HL-60 (cell line): Measurements from ENCODE around the gene SLK.

Source experiments
- DNase-seq, 2 experiments: peaks; one replicate each; pipeline ENCODE4 v3.0.0-alpha.2; 2010 to 2020; ENCODE audit warnings: low read depth in 1 of 2, low spot score in 1 of 2
- H3K27ac ChIP-seq: fragments of 250-450 bp; sonication (Bioruptor Pico); replicated peaks from 2 replicates; pipeline ENCODE4 v1.5.1; 2020; ENCODE audit warnings: mild to moderate bottlenecking, moderate library complexity
- H3K27me3 ChIP-seq: fragments of 250-450 bp; sonication (Bioruptor Pico); 2 replicates; pipeline ENCODE4 v1.5.1; 2021; ENCODE audit warnings: mild to moderate bottlenecking, moderate library complexity; ENCODE audit not compliant: insufficient read depth, poor library complexity, severe bottlenecking
- H3K4me3 ChIP-seq: replicated peaks from 2 replicates; pipeline ENCODE4 v1.5.1; 2011; ENCODE audit warnings: mild to moderate bottlenecking, control low read depth, low read length; ENCODE audit not compliant: insufficient read depth
- GABPA ChIP-seq: IDR thresholded peaks from 2 replicates; pipeline ENCODE4 v1.6.1; 2012; ENCODE audit warnings: low read depth
- POLR2AphosphoS5 ChIP-seq: IDR thresholded peaks from 2 replicates; pipeline ENCODE4 v1.6.1; 2012; ENCODE audit warnings: low read depth
- SPI1 ChIP-seq: IDR thresholded peaks from 2 replicates; pipeline ENCODE4 v1.6.1; 2012; ENCODE audit warnings: low read depth, mild to moderate bottlenecking, borderline replicate concordance
- TF ChIP-seq, protein P1 (sequence below): IDR thresholded peaks from one replicate; pipeline ENCODE4 v1.5.1; 2011; ENCODE audit warnings: low read length, control low read depth, inconsistent platforms; ENCODE audit not compliant: insufficient read depth
- TF ChIP-seq, protein P2 (sequence below): IDR thresholded peaks from 2 replicates; pipeline ENCODE4 v1.6.1; 2012; ENCODE audit warnings: low read depth; ENCODE audit not compliant: insufficient replicate concordance

SLK gene

GRCh38 chr10:104036518-104037260 is 69.7 kb downstream of the SLK start:
- no peak for DNase-seq
- H3K27me3 ChIP-seq: no peaks in the 10 kb centered on the region
- H3K4me3 ChIP-seq: no peak overlapping the region
- TF ChIP-seq, protein P1, sequence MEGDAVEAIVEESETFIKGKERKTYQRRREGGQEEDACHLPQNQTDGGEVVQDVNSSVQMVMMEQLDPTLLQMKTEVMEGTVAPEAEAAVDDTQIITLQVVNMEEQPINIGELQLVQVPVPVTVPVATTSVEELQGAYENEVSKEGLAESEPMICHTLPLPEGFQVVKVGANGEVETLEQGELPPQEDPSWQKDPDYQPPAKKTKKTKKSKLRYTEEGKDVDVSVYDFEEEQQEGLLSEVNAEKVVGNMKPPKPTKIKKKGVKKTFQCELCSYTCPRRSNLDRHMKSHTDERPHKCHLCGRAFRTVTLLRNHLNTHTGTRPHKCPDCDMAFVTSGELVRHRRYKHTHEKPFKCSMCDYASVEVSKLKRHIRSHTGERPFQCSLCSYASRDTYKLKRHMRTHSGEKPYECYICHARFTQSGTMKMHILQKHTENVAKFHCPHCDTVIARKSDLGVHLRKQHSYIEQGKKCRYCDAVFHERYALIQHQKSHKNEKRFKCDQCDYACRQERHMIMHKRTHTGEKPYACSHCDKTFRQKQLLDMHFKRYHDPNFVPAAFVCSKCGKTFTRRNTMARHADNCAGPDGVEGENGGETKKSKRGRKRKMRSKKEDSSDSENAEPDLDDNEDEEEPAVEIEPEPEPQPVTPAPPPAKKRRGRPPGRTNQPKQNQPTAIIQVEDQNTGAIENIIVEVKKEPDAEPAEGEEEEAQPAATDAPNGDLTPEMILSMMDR: no peak
- no peak for TF ChIP-seq POLR2AphosphoS5
- TF ChIP-seq GABPA: no peak
- no peak for TF ChIP-seq SPI1
- TF ChIP-seq, protein P2, sequence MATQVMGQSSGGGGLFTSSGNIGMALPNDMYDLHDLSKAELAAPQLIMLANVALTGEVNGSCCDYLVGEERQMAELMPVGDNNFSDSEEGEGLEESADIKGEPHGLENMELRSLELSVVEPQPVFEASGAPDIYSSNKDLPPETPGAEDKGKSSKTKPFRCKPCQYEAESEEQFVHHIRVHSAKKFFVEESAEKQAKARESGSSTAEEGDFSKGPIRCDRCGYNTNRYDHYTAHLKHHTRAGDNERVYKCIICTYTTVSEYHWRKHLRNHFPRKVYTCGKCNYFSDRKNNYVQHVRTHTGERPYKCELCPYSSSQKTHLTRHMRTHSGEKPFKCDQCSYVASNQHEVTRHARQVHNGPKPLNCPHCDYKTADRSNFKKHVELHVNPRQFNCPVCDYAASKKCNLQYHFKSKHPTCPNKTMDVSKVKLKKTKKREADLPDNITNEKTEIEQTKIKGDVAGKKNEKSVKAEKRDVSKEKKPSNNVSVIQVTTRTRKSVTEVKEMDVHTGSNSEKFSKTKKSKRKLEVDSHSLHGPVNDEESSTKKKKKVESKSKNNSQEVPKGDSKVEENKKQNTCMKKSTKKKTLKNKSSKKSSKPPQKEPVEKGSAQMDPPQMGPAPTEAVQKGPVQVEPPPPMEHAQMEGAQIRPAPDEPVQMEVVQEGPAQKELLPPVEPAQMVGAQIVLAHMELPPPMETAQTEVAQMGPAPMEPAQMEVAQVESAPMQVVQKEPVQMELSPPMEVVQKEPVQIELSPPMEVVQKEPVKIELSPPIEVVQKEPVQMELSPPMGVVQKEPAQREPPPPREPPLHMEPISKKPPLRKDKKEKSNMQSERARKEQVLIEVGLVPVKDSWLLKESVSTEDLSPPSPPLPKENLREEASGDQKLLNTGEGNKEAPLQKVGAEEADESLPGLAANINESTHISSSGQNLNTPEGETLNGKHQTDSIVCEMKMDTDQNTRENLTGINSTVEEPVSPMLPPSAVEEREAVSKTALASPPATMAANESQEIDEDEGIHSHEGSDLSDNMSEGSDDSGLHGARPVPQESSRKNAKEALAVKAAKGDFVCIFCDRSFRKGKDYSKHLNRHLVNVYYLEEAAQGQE: no peak
- no peak overlapping the region for H3K27ac ChIP-seq

GRCh38 chr10:104037261-104037951 is 70.5 kb downstream of the SLK start:
- Histone ChIP-seq H3K27me3 (no peaks in the 10 kb centered on the region), H3K4me3 (no peak overlapping the region), H3K27ac (no peak overlapping the region)
- no peak for DNase-seq
- TF ChIP-seq GABPA (no peak), SPI1 (no peak), POLR2AphosphoS5 (no peak)
- TF ChIP-seq, protein P2: no peak
- TF ChIP-seq, protein P1: no peak

- Histone ChIP-seq H3K4me3 (no peak overlapping the region), H3K27me3 (no peaks in the 10 kb centered on the region), H3K27ac (no peak overlapping the region)
- no peak for DNase-seq
- TF ChIP-seq GABPA (no peak), POLR2AphosphoS5 (no peak), SPI1 (no peak)
- TF ChIP-seq, protein P2: no peak
- TF ChIP-seq, protein P1: no peak
Observed at GRCh38 chr10:104038537-104038936, 71.6 kb downstream of the SLK start.
